ENCODE data around the gene UNK.

UNK gene

GRCh38 chr17:75873587-75874322 is 89.1 kb downstream of the UNK start:
- CTCF ChIA-PET, result interaction anchor here (1.4 to 4.6 kb wide), 5 partner anchors 12 to 120 kb away, joined by 5 to 24 read pairs (median 7); partner anchors contain the start of gene WBP2
- no peak for TF ChIP-seq CTCF (IDR thresholded peaks at IDR 0.05; ENCODE audit: insufficient read depth, low read length, missing control alignments)
- H3K4me3 ChIP-seq (ENCODE audit: low read depth, low read length), result no peak overlapping the region
- no peak for DNase-seq (ENCODE audit: low read depth, low spot score)
- POLR2A ChIA-PET, result interaction anchor here (1.3 kb wide), 1 partner anchor 94 kb away, joined by 11 read pairs; a partner anchor contains a TSS

GRCh38 chr17:75874323-75875181 is 89.9 kb downstream of the UNK start:
- H3K4me3 ChIP-seq (ENCODE audit: low read depth, low read length), result no peak overlapping the region
- no peak for DNase-seq (ENCODE audit: low read depth, low spot score)
- CTCF ChIA-PET, result interaction anchor here (1.1 to 4.6 kb wide), 9 partner anchors 12 to 241 kb away, joined by 3 to 24 read pairs (median 7); partner anchors contain the start of genes MRPL38, SMIM5, TRIM65 and WBP2
- no peak for TF ChIP-seq CTCF (IDR thresholded peaks at IDR 0.05; ENCODE audit: insufficient read depth, low read length, missing control alignments)
- POLR2A ChIA-PET, result no interaction called here
